K562 (cell line): ENCODE measurements around the gene RFT1. TPM values are rescaled to one million over a fixed set of nuclear protein-coding genes. Genes with fewer than 3 reads are reported as not detected.

ENCODE experiments used
- ATAC-seq: fragments of 200-7000 bp; cut with Tn5 transposase; 3 replicates; pipeline ENCODE4 v1.9.1; 2020; ENCODE audit warnings: moderate library complexity
- BruUV-seq: library from RNA; stranded (reverse); fragments of 400-500 nt; replicated peaks from 2 replicates; lab custom pipeline; 2021; lab: Mats Ljungman, UMichigan
- CTCF ChIA-PET: fragments of 300-600 bp; formaldehyde crosslinking; extraction: SDS; loops from one replicate; lab custom pipeline; 2021; ENCODE audit warnings: low intra/inter-chr PET ratio; lab: Yijun Ruan, JAX
- POLR2A ChIA-PET: fragments of 300-600, 350-650 bp; sonication (Branson Sonifier 250); formaldehyde crosslinking; extraction: SDS; loops from one replicate; lab custom pipeline; 2021; ENCODE audit warnings: antibody characterized with exemption, inconsistent platforms; lab: Yijun Ruan, JAX
- DNase-seq, 4 experiments: peaks; one replicate each; pipeline versions ENCODE4 v3.0.0 to v3.0.0-alpha.2; 2011 to 2018; ENCODE audit warnings: low spot score in 3 of 4, mixed read lengths in 3 of 4; ENCODE audit errors: extremely low read depth in 1 of 4
- FAIRE-seq: peaks from 2 replicates; lab custom pipeline; 2011; peaks lifted over from hg19 to GRCh38; lab: Jason Lieb, UNC
- H2AFZ ChIP-seq: 2 replicates; pipeline ENCODE4 v1.6.0; 2011; ENCODE audit warnings: low read depth, low read length, control low read depth, inconsistent platforms
- H3K27ac ChIP-seq: fragments of 200-600 bp; 3 replicates; pipeline ENCODE4 v1.8.0; 2011; ENCODE audit warnings: low read depth, mild to moderate bottlenecking, control low read depth, inconsistent platforms, low read length, moderate library complexity, mixed read lengths; ENCODE audit errors: extremely low read depth
- H3K27me3 ChIP-seq, 2 experiments: fragments of 300-600 bp in 1 of 2; 2 replicates in 1 of 2; 3 replicates in 1 of 2; pipeline versions ENCODE4 v1.6.0 to v1.8.0; 2011; ENCODE audit warnings: inconsistent platforms in 2 of 2, low read length in 2 of 2, mild to moderate bottlenecking in 1 of 2, mixed read lengths in 1 of 2, moderate library complexity in 1 of 2; ENCODE audit not compliant: control insufficient read depth in 2 of 2, insufficient read depth in 2 of 2
- H3K36me3 ChIP-seq: fragments of 300-600 bp; 3 replicates; pipeline ENCODE4 v1.8.0; 2011; ENCODE audit warnings: mild to moderate bottlenecking, low read length, inconsistent platforms; ENCODE audit not compliant: control insufficient read depth, insufficient read depth
- H3K4me1 ChIP-seq, 2 experiments: fragments of 200-600 bp in 1 of 2; replicated peaks in 1 of 2; 2 replicates in 1 of 2; 3 replicates in 1 of 2; pipeline versions ENCODE4 v1.5.1 to v1.8.0; 2011; ENCODE audit warnings: inconsistent platforms in 2 of 2, low read length in 2 of 2, mild to moderate bottlenecking in 1 of 2, mixed read lengths in 1 of 2, moderate library complexity in 1 of 2; ENCODE audit not compliant: control insufficient read depth in 2 of 2, insufficient read depth in 2 of 2
- H3K4me2 ChIP-seq: 2 replicates; pipeline ENCODE4 v1.6.1; 2011; ENCODE audit warnings: low read length, control low read depth, inconsistent platforms, mixed read lengths; ENCODE audit not compliant: insufficient read depth
- H3K4me3 ChIP-seq: fragments of 200-600 bp; sonication (generic), shearing (Covaris generic); 2 replicates; pipeline ENCODE4 v1.5.1; 2016; ENCODE audit warnings: control low read depth, inconsistent platforms
- H3K79me2 ChIP-seq: fragments of 200-600 bp; 3 replicates; pipeline ENCODE4 v1.8.0; 2011; ENCODE audit warnings: low read length, inconsistent platforms; ENCODE audit not compliant: control insufficient read depth, insufficient read depth
- H3K9ac ChIP-seq, 2 experiments: 2 replicates each; pipeline versions ENCODE4 v1.6.0 to v1.6.1; 2011; ENCODE audit warnings: low read depth in 2 of 2, low read length in 2 of 2, control low read depth in 1 of 2, inconsistent platforms in 1 of 2, mild to moderate bottlenecking in 1 of 2, mixed read lengths in 1 of 2; ENCODE audit not compliant: insufficient read depth in 1 of 2
- H3K9me1 ChIP-seq: one replicate; pipeline ENCODE4 v1.6.0; 2011; ENCODE audit warnings: inconsistent platforms, mild to moderate bottlenecking, low read length, moderate library complexity; ENCODE audit not compliant: control insufficient read depth, insufficient read depth
- H3K9me3 ChIP-seq: replicated peaks from 2 replicates; pipeline ENCODE4 v1.5.1; 2011; ENCODE audit warnings: low read depth, low read length, inconsistent platforms; ENCODE audit not compliant: control insufficient read depth, insufficient read depth
- H4K20me1 ChIP-seq: replicated peaks from 2 replicates; pipeline ENCODE4 v1.6.1; 2011; ENCODE audit warnings: low read length, inconsistent platforms, mixed read lengths; ENCODE audit not compliant: control insufficient read depth, insufficient read depth
- DIDO1 ChIP-seq: fragments of 450-650 bp; IDR thresholded peaks from 2 replicates; pipeline ENCODE4 v1.6.1; 2016; ENCODE audit warnings: low read depth, missing biosample characterization, missing genetic modification characterization
- NR3C1 ChIP-seq: sonication (generic); formaldehyde crosslinking; IDR thresholded peaks from 2 replicates; pipeline ENCODE4 v1.8.1; 2022; ENCODE audit warnings: missing genetic modification reagents
- RAD21 ChIP-seq, 2 experiments: fragments of 250-450 bp in 1 of 2; fragments of 450-650 bp in 1 of 2; sonication (Bioruptor Pico) in 1 of 2; formaldehyde crosslinking in 1 of 2; IDR thresholded peaks in 1 of 2; conservative IDR thresholded peaks in 1 of 2; 2 replicates each; pipeline versions ENCODE4 v1.4.0 to v1.8.0; 2020 to 2022; ENCODE audit warnings: mild to moderate bottlenecking in 2 of 2, moderate library complexity in 1 of 2
- SNRNP70 ChIP-seq: fragments of 200-400 bp; formaldehyde crosslinking; optimal IDR thresholded peaks from 2 replicates; pipeline ENCODE3; 2017; ENCODE audit warnings: low read depth, low read length
- ZC3H8 ChIP-seq: fragments of 450-650 bp; IDR thresholded peaks from 2 replicates; pipeline ENCODE4 v1.6.1; 2017
- ZNF24 ChIP-seq: fragments of 450-650 bp; IDR thresholded peaks from 2 replicates; pipeline ENCODE4 v1.6.1; 2016
- ZNF408 ChIP-seq: fragments of 250-450 bp; sonication (Bioruptor Pico); IDR thresholded peaks from 2 replicates; pipeline ENCODE4 v1.4.0; 2020; ENCODE audit warnings: low read depth, mild to moderate bottlenecking, moderate library complexity
- ZNF584 ChIP-seq: fragments of 200-800 bp; sonication (Bioruptor generic); IDR thresholded peaks from 2 replicates; pipeline ENCODE4 v1.6.1; 2016; ENCODE audit warnings: low read depth, mild to moderate bottlenecking, missing genetic modification characterization, missing compliant biosample characterization
- ZNF75A ChIP-seq: fragments of 450-650 bp; formaldehyde crosslinking; IDR thresholded peaks from 2 replicates; pipeline ENCODE4 v1.4.0; 2020; ENCODE audit warnings: mild to moderate bottlenecking
- ZNF785 ChIP-seq: fragments of 250-450 bp; sonication (Bioruptor Pico); IDR thresholded peaks from 2 replicates; pipeline ENCODE4 v1.4.0; 2020; ENCODE audit warnings: mild to moderate bottlenecking
- WGBS: fragments of 100-300 bp; shearing (Covaris generic); methylation state at CpG from one replicate; pipeline ENCODE4 v1.1.6; 2016; ENCODE audit warnings: low coverage, mixed read lengths; ENCODE audit not compliant: insufficient coverage; ENCODE audit errors: missing lambda C conversion rate; 5-methylcytosine and 5-hydroxymethylcytosine counted together
- in situ Hi-C: fragments of 300-500 bp; cut with MboI; formaldehyde crosslinking; loops from 4 replicates; pipeline ENCODE4 v1.15.0; 2018; ENCODE audit warnings: inconsistent platforms, mixed read lengths
- intact Hi-C: fragments of 100-400 bp; cut with micrococcal nuclease; formaldehyde crosslinking; loops from 2 replicates; pipeline ENCODE4 v1.14.2; 2022
- polyA plus RNA-seq, 8 experiments: library from polyadenylated mRNA; depleted of rRNA in 4 of 8; stranded (reverse) in 5 of 8; unstranded in 3 of 8; fragments of >200 nt; fragmentation: Nextera tagmentation in 2 of 8; fragmentation: Illumina TruSeq in 1 of 8; extraction: Ambion mirVana in 2 of 8; extraction: Trizol in 1 of 8; gene quantifications; 2 replicates each; pipeline versions ENCODE4 v1.2.1 to v1.2.3, GENCODE V29; 2011 to 2014; ENCODE audit warnings: inconsistent platforms in 1 of 8, missing spikeins in 1 of 8
- total RNA-seq, 7 experiments: library from RNA; depleted of rRNA in 6 of 7; stranded (reverse); fragments of >200 nt in 6 of 7; fragmentation: Illumina TruSeq in 2 of 7; extraction: Trizol in 2 of 7; gene quantifications; 2 replicates each; pipeline versions ENCODE4 v1.2.1 to v1.2.3, GENCODE V29; 2011 to 2021; ENCODE audit warnings: low replicate concordance in 1 of 7
- TF ChIP-seq, protein P1 (sequence below): fragments of 250-450 bp; sonication (Bioruptor Pico); IDR thresholded peaks from 2 replicates; pipeline ENCODE4 v1.5.1; 2021; ENCODE audit warnings: mild to moderate bottlenecking
- TF ChIP-seq, protein P2 (sequence below), 3 experiments: IDR thresholded peaks in 2 of 3; conservative IDR thresholded peaks in 1 of 3; 2 replicates each; pipeline ENCODE4 v1.5.1; 2011 to 2012; ENCODE audit warnings: low read length in 3 of 3, mild to moderate bottlenecking in 3 of 3, control low read depth in 2 of 3, improper control_type of control experiment in 1 of 3, inconsistent platforms in 1 of 3, low read depth in 1 of 3, mixed read lengths in 1 of 3, moderate library complexity in 1 of 3; ENCODE audit not compliant: insufficient read depth in 2 of 3
- TF ChIP-seq, protein P3 (sequence below): sonication (generic); formaldehyde crosslinking; IDR thresholded peaks from 2 replicates; pipeline ENCODE4 v1.8.0; 2023; ENCODE audit warnings: mild to moderate bottlenecking, missing genetic modification reagents

The RFT1 gene
- total and polyA plus RNA-seq, 9 of the 15 experiments (the other 6 are each of a cell fraction or from before 2014, with no cell fraction given) = 4.4 to 23.8 (median 8.9) TPM

GRCh38 chr3:53089511-53089910 is 40.7 kb downstream of the RFT1 start:
- 80% methylated on average over 5 of the region's 6 CpGs for WGBS
- no peak for DNase-seq
- POLR2A ChIA-PET = interaction anchor here (0.9 to 1.3 kb wide), 2 partner anchors 10 to 11 kb away, joined by 3 to 4 read pairs; no protein-coding TSS in a partner anchor
- TF ChIP-seq, protein P1, sequence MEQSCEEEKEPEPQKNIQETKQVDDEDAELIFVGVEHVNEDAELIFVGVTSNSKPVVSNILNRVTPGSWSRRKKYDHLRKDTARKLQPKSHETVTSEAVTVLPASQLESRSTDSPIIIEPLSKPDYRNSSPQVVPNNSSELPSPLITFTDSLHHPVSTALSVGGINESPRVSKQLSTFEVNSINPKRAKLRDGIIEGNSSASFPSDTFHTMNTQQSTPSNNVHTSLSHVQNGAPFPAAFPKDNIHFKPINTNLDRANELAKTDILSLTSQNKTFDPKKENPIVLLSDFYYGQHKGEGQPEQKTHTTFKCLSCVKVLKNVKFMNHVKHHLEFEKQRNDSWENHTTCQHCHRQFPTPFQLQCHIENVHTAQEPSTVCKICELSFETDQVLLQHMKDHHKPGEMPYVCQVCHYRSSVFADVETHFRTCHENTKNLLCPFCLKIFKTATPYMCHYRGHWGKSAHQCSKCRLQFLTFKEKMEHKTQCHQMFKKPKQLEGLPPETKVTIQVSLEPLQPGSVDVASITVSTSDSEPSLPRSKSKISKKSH (CRISPR knock-in tag) = no peak
- TF ChIP-seq NR3C1 (CRISPR knock-in tag) = no peak
- no peak for TF ChIP-seq ZNF75A
- no peak for TF ChIP-seq ZNF408
- no peak for TF ChIP-seq ZNF24
- TF ChIP-seq, protein P2, sequence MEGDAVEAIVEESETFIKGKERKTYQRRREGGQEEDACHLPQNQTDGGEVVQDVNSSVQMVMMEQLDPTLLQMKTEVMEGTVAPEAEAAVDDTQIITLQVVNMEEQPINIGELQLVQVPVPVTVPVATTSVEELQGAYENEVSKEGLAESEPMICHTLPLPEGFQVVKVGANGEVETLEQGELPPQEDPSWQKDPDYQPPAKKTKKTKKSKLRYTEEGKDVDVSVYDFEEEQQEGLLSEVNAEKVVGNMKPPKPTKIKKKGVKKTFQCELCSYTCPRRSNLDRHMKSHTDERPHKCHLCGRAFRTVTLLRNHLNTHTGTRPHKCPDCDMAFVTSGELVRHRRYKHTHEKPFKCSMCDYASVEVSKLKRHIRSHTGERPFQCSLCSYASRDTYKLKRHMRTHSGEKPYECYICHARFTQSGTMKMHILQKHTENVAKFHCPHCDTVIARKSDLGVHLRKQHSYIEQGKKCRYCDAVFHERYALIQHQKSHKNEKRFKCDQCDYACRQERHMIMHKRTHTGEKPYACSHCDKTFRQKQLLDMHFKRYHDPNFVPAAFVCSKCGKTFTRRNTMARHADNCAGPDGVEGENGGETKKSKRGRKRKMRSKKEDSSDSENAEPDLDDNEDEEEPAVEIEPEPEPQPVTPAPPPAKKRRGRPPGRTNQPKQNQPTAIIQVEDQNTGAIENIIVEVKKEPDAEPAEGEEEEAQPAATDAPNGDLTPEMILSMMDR (IDR thresholded peaks at IDR 0.05 in 2 of 3, conservative IDR thresholded peaks at IDR 0.05 in 1 of 3; ENCODE audit: insufficient read depth in 2 of 3, low read depth in 1 of 3, low read length in 3 of 3) = no peak
- no peak for TF ChIP-seq RAD21 (CRISPR knock-in tag; conservative IDR thresholded peaks at IDR 0.05 in 1 of 2, IDR thresholded peaks at IDR 0.05 in 1 of 2)
- no peak for TF ChIP-seq ZC3H8
- TF ChIP-seq SNRNP70 = no peak
- no peak for TF ChIP-seq DIDO1 (tag)
- no peak for TF ChIP-seq ZNF584 (CRISPR knock-in tag)
- no peak for TF ChIP-seq ZNF785
- TF ChIP-seq, protein P3, sequence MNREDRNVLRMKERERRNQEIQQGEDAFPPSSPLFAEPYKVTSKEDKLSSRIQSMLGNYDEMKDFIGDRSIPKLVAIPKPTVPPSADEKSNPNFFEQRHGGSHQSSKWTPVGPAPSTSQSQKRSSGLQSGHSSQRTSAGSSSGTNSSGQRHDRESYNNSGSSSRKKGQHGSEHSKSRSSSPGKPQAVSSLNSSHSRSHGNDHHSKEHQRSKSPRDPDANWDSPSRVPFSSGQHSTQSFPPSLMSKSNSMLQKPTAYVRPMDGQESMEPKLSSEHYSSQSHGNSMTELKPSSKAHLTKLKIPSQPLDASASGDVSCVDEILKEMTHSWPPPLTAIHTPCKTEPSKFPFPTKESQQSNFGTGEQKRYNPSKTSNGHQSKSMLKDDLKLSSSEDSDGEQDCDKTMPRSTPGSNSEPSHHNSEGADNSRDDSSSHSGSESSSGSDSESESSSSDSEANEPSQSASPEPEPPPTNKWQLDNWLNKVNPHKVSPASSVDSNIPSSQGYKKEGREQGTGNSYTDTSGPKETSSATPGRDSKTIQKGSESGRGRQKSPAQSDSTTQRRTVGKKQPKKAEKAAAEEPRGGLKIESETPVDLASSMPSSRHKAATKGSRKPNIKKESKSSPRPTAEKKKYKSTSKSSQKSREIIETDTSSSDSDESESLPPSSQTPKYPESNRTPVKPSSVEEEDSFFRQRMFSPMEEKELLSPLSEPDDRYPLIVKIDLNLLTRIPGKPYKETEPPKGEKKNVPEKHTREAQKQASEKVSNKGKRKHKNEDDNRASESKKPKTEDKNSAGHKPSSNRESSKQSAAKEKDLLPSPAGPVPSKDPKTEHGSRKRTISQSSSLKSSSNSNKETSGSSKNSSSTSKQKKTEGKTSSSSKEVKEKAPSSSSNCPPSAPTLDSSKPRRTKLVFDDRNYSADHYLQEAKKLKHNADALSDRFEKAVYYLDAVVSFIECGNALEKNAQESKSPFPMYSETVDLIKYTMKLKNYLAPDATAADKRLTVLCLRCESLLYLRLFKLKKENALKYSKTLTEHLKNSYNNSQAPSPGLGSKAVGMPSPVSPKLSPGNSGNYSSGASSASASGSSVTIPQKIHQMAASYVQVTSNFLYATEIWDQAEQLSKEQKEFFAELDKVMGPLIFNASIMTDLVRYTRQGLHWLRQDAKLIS (CRISPR knock-in tag) = no peak

More at GRCh38 chr3:53089511-53089910, 40.7 kb downstream of the RFT1 start:
- FAIRE-seq (no peak), ATAC-seq (no peak)
- CTCF ChIA-PET = no interaction called here
- no peaks in the 10 kb centered on the region for H3K79me2 ChIP-seq
- H3K36me3 ChIP-seq = peaks cover 14% of the 10 kb centered on the region; the same call in 1 of the 3 replicates
- no peak overlapping the region for H3K4me3 ChIP-seq
- no peak overlapping the region for H3K27ac ChIP-seq
- no TSS peak for BruUV-seq
- no peaks in the 10 kb centered on the region for H3K9me3 ChIP-seq
- no peak overlapping the region; a peak in 1 of 4 replicates for H3K9ac ChIP-seq
- H3K9me1 ChIP-seq = no peaks in the 10 kb centered on the region
- no peaks in the 10 kb centered on the region for H3K27me3 ChIP-seq
- peaks cover 3% of the 10 kb centered on the region in 2 experiments; a peak in 2 of 5 replicates for H3K4me1 ChIP-seq
- in situ Hi-C loops = no loop called here
- no peak overlapping the region for H2AFZ ChIP-seq
- no peaks in the 10 kb centered on the region for H4K20me1 ChIP-seq
- no peak overlapping the region for H3K4me2 ChIP-seq
- intact Hi-C loops = no loop called here
